H1 (cell line): Measurements from ENCODE around the gene OSBP2. TPM values are rescaled to one million over a fixed set of nuclear protein-coding genes. Genes with fewer than 3 reads are reported as not detected.

Experiments
- CTCF ChIA-PET: fragments of 300-600 bp; sonication (Branson Sonifier 250); formaldehyde crosslinking; loops from one replicate; lab custom pipeline; 2021; ENCODE audit not compliant: partially characterized antibody; lab: Charles Lee
- POLR2A ChIA-PET: fragments of 300-600 bp; sonication (Branson Sonifier 250); formaldehyde crosslinking; loops from one replicate; lab custom pipeline; 2021; ENCODE audit warnings: inconsistent platforms; ENCODE audit not compliant: partially characterized antibody; lab: Charles Lee
- DNase-seq, 2 experiments: peaks; one replicate each; pipeline versions ENCODE4 v3.0.0 to v3.0.0-alpha.2; 2010 to 2022; ENCODE audit warnings: low spot score in 2 of 2, low read depth in 1 of 2, mixed read lengths in 1 of 2
- FAIRE-seq: peaks from 2 replicates; lab custom pipeline; 2011; peaks lifted over from hg19 to GRCh38; lab: Jason Lieb, UNC
- H2AFZ ChIP-seq: 2 replicates; pipeline ENCODE4 v1.8.1; 2012; ENCODE audit warnings: low read length, inconsistent platforms
- H2AK5ac ChIP-seq: 2 replicates; pipeline ENCODE4 v1.6.1; 2013; ENCODE audit warnings: low read depth, low read length
- H2BK120ac ChIP-seq: replicated peaks from 2 replicates; pipeline ENCODE3; 2013; ENCODE audit warnings: low read depth, low read length, inconsistent platforms
- H2BK12ac ChIP-seq: 2 replicates; pipeline ENCODE4 v1.6.1; 2013; ENCODE audit warnings: low read depth, low read length
- H2BK15ac ChIP-seq: 2 replicates; pipeline ENCODE4 v1.6.1; 2013; ENCODE audit warnings: low read length
- H2BK20ac ChIP-seq: 2 replicates; pipeline ENCODE4 v1.6.1; 2013; ENCODE audit warnings: low read length
- H2BK5ac ChIP-seq: 2 replicates; pipeline ENCODE4 v1.6.1; 2013; ENCODE audit warnings: low read depth, low read length
- H3K14ac ChIP-seq: 2 replicates; pipeline ENCODE4 v1.6.1; 2013; ENCODE audit warnings: inconsistent platforms; ENCODE audit not compliant: insufficient read length
- H3K18ac ChIP-seq: 2 replicates; pipeline ENCODE4 v1.6.1; 2013; ENCODE audit warnings: low read length; ENCODE audit errors: extremely low read depth
- H3K23ac ChIP-seq: 2 replicates; pipeline ENCODE4 v1.6.1; 2013; ENCODE audit warnings: inconsistent platforms; ENCODE audit not compliant: insufficient read length
- H3K23me2 ChIP-seq: 2 replicates; pipeline ENCODE4 v1.6.1; 2013; ENCODE audit warnings: low read depth, low read length
- H3K27ac ChIP-seq: 2 replicates; pipeline ENCODE4 v1.6.1; 2011; ENCODE audit warnings: low read depth, low read length, inconsistent platforms
- H3K27me3 ChIP-seq, 4 experiments: replicated peaks in 1 of 4; 1 replicate in 1 of 4; 2 replicates in 3 of 4; pipeline versions ENCODE4 v1.6.1 to v1.8.1; 2011 to 2013; ENCODE audit warnings: low read length in 3 of 4, mild to moderate bottlenecking in 3 of 4, inconsistent platforms in 2 of 4, mixed read lengths in 2 of 4, moderate library complexity in 1 of 4; ENCODE audit not compliant: control insufficient read depth in 3 of 4, insufficient read depth in 3 of 4; ENCODE audit errors: extremely low read depth in 1 of 4
- H3K36me3 ChIP-seq, 4 experiments: 2 replicates each; pipeline versions ENCODE4 v1.6.1 to v1.8.1; 2011 to 2013; ENCODE audit warnings: mild to moderate bottlenecking in 4 of 4, low read length in 3 of 4, moderate library complexity in 2 of 4, control low read depth in 1 of 4, inconsistent platforms in 1 of 4; ENCODE audit not compliant: insufficient read depth in 4 of 4, control insufficient read depth in 2 of 4
- H3K4ac ChIP-seq: replicated peaks from 2 replicates; pipeline ENCODE3; 2013; ENCODE audit warnings: low read length, low read depth, mixed read lengths, inconsistent platforms; ENCODE audit not compliant: insufficient read length
- H3K4me1 ChIP-seq, 4 experiments: replicated peaks in 1 of 4; 1 replicate in 1 of 4; 2 replicates in 3 of 4; pipeline versions ENCODE4 v1.6.1 to v1.8.1; 2011 to 2013; ENCODE audit warnings: low read length in 3 of 4, inconsistent platforms in 2 of 4, mixed read lengths in 1 of 4; ENCODE audit not compliant: insufficient read depth in 4 of 4, control insufficient read depth in 3 of 4
- H3K4me2 ChIP-seq, 2 experiments: 2 replicates each; pipeline versions ENCODE4 v1.6.1 to v1.8.1; 2011 to 2013; ENCODE audit warnings: low read depth in 2 of 2, low read length in 2 of 2, control low read depth in 1 of 2, inconsistent platforms in 1 of 2, mild to moderate bottlenecking in 1 of 2; ENCODE audit not compliant: insufficient read depth in 1 of 2
- H3K4me3 ChIP-seq, 4 experiments: fragments of 200-600, 300-600 bp in 1 of 4; sonication (generic), shearing (Covaris generic), sonication (Bioruptor Twin) in 1 of 4; 2 replicates each; pipeline versions ENCODE4 v1.5.1 to v1.8.1; 2011 to 2016; ENCODE audit warnings: low read length in 4 of 4, low read depth in 3 of 4, control low read depth in 2 of 4, inconsistent platforms in 2 of 4, mild to moderate bottlenecking in 2 of 4, mixed read lengths in 1 of 4, moderate library complexity in 1 of 4; ENCODE audit not compliant: insufficient read depth in 2 of 4; ENCODE audit errors: extremely low read depth in 1 of 4
- H3K56ac ChIP-seq: replicated peaks from 2 replicates; pipeline ENCODE3; 2013; ENCODE audit warnings: low read depth, mild to moderate bottlenecking, mixed read lengths, low read length, inconsistent platforms; ENCODE audit not compliant: insufficient read length
- H3K79me1 ChIP-seq: 2 replicates; pipeline ENCODE4 v1.6.1; 2013; ENCODE audit warnings: low read depth, low read length, control low read depth
- H3K79me2 ChIP-seq, 2 experiments: 2 replicates each; pipeline versions ENCODE4 v1.6.1 to v1.8.1; 2012 to 2013; ENCODE audit warnings: low read length in 2 of 2, mild to moderate bottlenecking in 2 of 2, inconsistent platforms in 1 of 2; ENCODE audit not compliant: insufficient read depth in 2 of 2, control insufficient read depth in 1 of 2
- H3K9ac ChIP-seq, 4 experiments: replicated peaks in 1 of 4; 1 replicate in 1 of 4; 2 replicates in 3 of 4; pipeline versions ENCODE4 v1.6.1 to v1.8.1; 2011 to 2013; ENCODE audit warnings: low read depth in 3 of 4, low read length in 3 of 4, control low read depth in 2 of 4, mild to moderate bottlenecking in 2 of 4, moderate library complexity in 2 of 4, inconsistent platforms in 1 of 4; ENCODE audit errors: extremely low read depth in 1 of 4
- H3K9me3 ChIP-seq, 2 experiments: 2 replicates each; pipeline versions ENCODE4 v1.6.1 to v1.8.1; 2012 to 2013; ENCODE audit warnings: mild to moderate bottlenecking in 2 of 2, moderate library complexity in 2 of 2, control low read depth in 1 of 2, inconsistent platforms in 1 of 2, low read depth in 1 of 2, low read length in 1 of 2, mixed read lengths in 1 of 2; ENCODE audit not compliant: insufficient read depth in 2 of 2
- H4K20me1 ChIP-seq, 2 experiments: replicated peaks in 1 of 2; 2 replicates each; pipeline versions ENCODE3 to v1.8.1; 2011 to 2013; ENCODE audit warnings: inconsistent platforms in 2 of 2, low read length in 2 of 2, mild to moderate bottlenecking in 1 of 2; ENCODE audit not compliant: insufficient read depth in 2 of 2, control insufficient read depth in 1 of 2
- H4K5ac ChIP-seq: 2 replicates; pipeline ENCODE4 v1.6.1; 2013; ENCODE audit warnings: low read length, low read depth, mixed read lengths, inconsistent platforms; ENCODE audit not compliant: insufficient read length
- H4K8ac ChIP-seq: 2 replicates; pipeline ENCODE4 v1.8.0; 2013; ENCODE audit warnings: mild to moderate bottlenecking, moderate library complexity, low read length, inconsistent platforms; ENCODE audit not compliant: insufficient read depth; ENCODE audit errors: extremely low read depth
- H4K91ac ChIP-seq: replicated peaks from 2 replicates; pipeline ENCODE3; 2013; ENCODE audit warnings: low read length, mixed read lengths, inconsistent platforms; ENCODE audit not compliant: insufficient read length
- SIX5 ChIP-seq: IDR thresholded peaks from 2 replicates; pipeline ENCODE4 v1.6.1; 2011; ENCODE audit warnings: mild to moderate bottlenecking, low read depth, low read length
- WGBS, 2 experiments: shearing (Covaris generic) in 1 of 2; methylation state at CpG; one replicate each; pipeline versions ENCODE4 v1.1.6 to v1.1.7; 2013 to 2015; ENCODE audit warnings: low lambda C conversion rate in 2 of 2, mixed read lengths in 2 of 2, inconsistent platforms in 1 of 2, low coverage in 1 of 2, missing lambda C conversion rate in 1 of 2; ENCODE audit not compliant: insufficient replicate concordance in 2 of 2, insufficient coverage in 1 of 2, insufficient read length in 1 of 2; ENCODE audit errors: extremely low coverage in 1 of 2, missing lambda C conversion rate in 1 of 2; 5-methylcytosine and 5-hydroxymethylcytosine counted together
- polyA plus RNA-seq, 7 experiments: library from polyadenylated mRNA; depleted of rRNA in 3 of 7; stranded (reverse) in 5 of 7; unstranded in 2 of 7; fragments of >200 nt in 5 of 7; fragments of 200-250 nt in 2 of 7; gene quantifications; 1 replicate in 5 of 7; 2 replicates in 1 of 7; 4 replicates in 1 of 7; pipeline versions ENCODE4 v1.2.1 to v1.2.3, GENCODE V29; 2011 to 2013; ENCODE audit warnings: missing spikeins in 2 of 7, mixed read lengths in 2 of 7
- total RNA-seq: library from RNA; stranded (reverse); fragmentation: NEBNext Ultra II Directional; extraction: Animal tissue kit (Norgen Biotek cat#: 25700); gene quantifications from 2 replicates; pipeline ENCODE4 v1.2.1, GENCODE V29; 2021

The OSBP2 gene
- total and polyA plus RNA-seq, 2 of the 8 experiments (the other 6 are each of a cell fraction or from before 2014, with no cell fraction given): 3.4 to 3.7 TPM

DNA sequence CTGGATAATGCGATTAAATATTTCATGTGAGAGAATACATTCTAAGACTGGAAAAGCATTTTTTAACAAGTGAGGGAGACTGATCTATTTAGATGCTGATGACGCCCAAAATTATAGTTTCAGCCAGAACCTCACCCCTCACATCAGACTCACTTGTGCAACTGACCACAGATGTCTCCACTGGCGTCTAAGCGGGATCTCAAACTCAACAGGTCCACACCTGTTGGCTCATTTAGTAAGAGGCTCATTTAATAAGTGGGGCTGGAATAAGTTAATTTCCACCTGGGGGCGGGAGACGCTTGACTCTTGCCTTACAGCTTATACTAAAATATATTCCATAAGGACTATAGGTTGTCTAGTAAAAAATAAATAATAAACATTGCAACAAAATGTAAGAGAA, 226.4 kb downstream of the OSBP2 start:
- Histone ChIP-seq H2BK12ac (no peak overlapping the region), H3K4me3 (no peak overlapping the region), H3K9ac (no peak overlapping the region), H2BK20ac (no peak overlapping the region), H3K27me3 (no peaks in the 10 kb centered on the region), H2BK15ac (no peak overlapping the region), H3K79me1 (no peaks in the 10 kb centered on the region; the same call in 1 of the 2 replicates), H2BK120ac (no peak overlapping the region), H3K9me3 (no peaks in the 10 kb centered on the region), H3K36me3 (peaks cover 5 to 29% (median 15%) of the 10 kb centered on the region in 4 experiments), H3K18ac (no peak overlapping the region), H3K23me2 (no peaks in the 10 kb centered on the region), H3K4me2 (no peak overlapping the region), H2BK5ac (no peak overlapping the region), H4K5ac (no peak overlapping the region), H3K27ac (no peak overlapping the region), H3K23ac (no peak overlapping the region), H2AK5ac (no peak overlapping the region), H4K20me1 (peaks cover 0 to 2% of the 10 kb centered on the region in 2 experiments), H4K91ac (no peak overlapping the region), H3K4me1 (no peaks in the 10 kb centered on the region), H3K4ac (no peak overlapping the region), H3K14ac (no peak overlapping the region), H2AFZ (no peak overlapping the region), H4K8ac (no peak overlapping the region), H3K56ac (no peak overlapping the region), H3K79me2 (no peaks in the 10 kb centered on the region)
- peak in 1 of 2 experiments; percentile 31 for DNase-seq
- POLR2A ChIA-PET: interaction anchor here (0.7 to 1.7 kb wide), 8 partner anchors 47 to 238 kb away, joined by 3 to 7 read pairs (median 4); partner anchors contain the start of genes MORC2 and TUG1
- WGBS, 2 experiments: 83% methylated on average over 6 of the region's 6 CpGs; no CpG with 5 or more reads in 1 of the 2 experiments
- FAIRE-seq: no peak
- CTCF ChIA-PET: interaction anchor here (0.8 to 6.2 kb wide), 11 partner anchors 10 to 191 kb away, joined by 3 to 58 read pairs (median 8); no protein-coding TSS in a partner anchor
- TF ChIP-seq SIX5: no peak
